Cardiac muscle cell (in vitro differentiated cells and primary cell): ENCODE measurements around the gene PLA2G12B. TPM values are rescaled to one million over a fixed set of nuclear protein-coding genes. Genes with fewer than 3 reads are reported as not detected.

Experiments
- DNase-seq, 2 donors: peaks; one replicate each; pipeline versions ENCODE4 v3.0.0 to v3.0.0-alpha.2; 2010 to 2017; ENCODE audit warnings: low read depth in 1 of 2, low spot score in 1 of 2
- H3K27ac ChIP-seq: fragments of 200-600 bp; sonication (generic); 2 replicates; pipeline ENCODE4 v1.5.1; 2016
- H3K27me3 ChIP-seq: fragments of 200-600 bp; sonication (generic); 2 replicates; pipeline ENCODE4 v1.6.0; 2016; ENCODE audit warnings: control low read depth
- H3K36me3 ChIP-seq: fragments of 200-600 bp; sonication (generic); 2 replicates; pipeline ENCODE4 v1.5.1; 2016; ENCODE audit warnings: control low read depth
- H3K4me1 ChIP-seq: fragments of 200-600 bp; sonication (generic); 2 replicates; pipeline ENCODE4 v1.8.1; 2017; ENCODE audit warnings: low read depth, mild to moderate bottlenecking, mixed run types
- H3K4me3 ChIP-seq: fragments of 200-600 bp; sonication (generic); 2 replicates; pipeline ENCODE4 v1.5.1; 2016; ENCODE audit warnings: mild to moderate bottlenecking
- H3K9me3 ChIP-seq: fragments of 200-600 bp; sonication (generic); 2 replicates; pipeline ENCODE4 v1.5.1; 2017; ENCODE audit warnings: low read depth, mild to moderate bottlenecking, control low read depth
- CTCF ChIP-seq: IDR thresholded peaks from 2 replicates; pipeline ENCODE4 v1.5.1; 2012; ENCODE audit warnings: low read depth, mild to moderate bottlenecking, low read length
- polyA plus RNA-seq: library from polyadenylated mRNA; unstranded; fragments of >200 nt; fragmentation: Nextera tagmentation; extraction: Ambion mirVana; gene quantifications from 2 replicates; pipeline ENCODE4 v1.2.1, GENCODE V29; 2016
- total RNA-seq: library from RNA; depleted of rRNA; stranded (reverse); fragments of >200 nt; gene quantifications from 2 replicates; pipeline ENCODE4 v1.2.3, GENCODE V29; 2016

PLA2G12B gene
- total and polyA plus RNA-seq, 2 experiments from 2014 or later, result not detected

- H3K36me3 ChIP-seq, result no peaks in the 10 kb centered on the region
- no peak for TF ChIP-seq CTCF
Observed at GRCh38 chr10:72893136-72893798, 61.3 kb downstream of the PLA2G12B start, which contains the start of gene OIT3. Gene OIT3, plus strand, starts transcription at chr10:72893739. Its CDS starts 60 bp downstream, at chr10:72893799.

GRCh38 chr10:72890086-72890485, 64.5 kb downstream of the PLA2G12B start:
- Histone ChIP-seq H3K27me3 (no peaks in the 10 kb centered on the region), H3K4me1 (peaks cover 14% of the 10 kb centered on the region), H3K9me3 (no peaks in the 10 kb centered on the region), H3K4me3 (no peak overlapping the region), H3K36me3 (no peaks in the 10 kb centered on the region), H3K27ac (no peak overlapping the region)
- TF ChIP-seq CTCF, result no peak
- no peak for DNase-seq

More at GRCh38 chr10:72893136-72893798, 61.3 kb downstream of the PLA2G12B start, which contains the start of gene OIT3:
- H3K4me1 ChIP-seq, result peaks cover 10% of the 10 kb centered on the region
- DNase-seq, result peak in 1 of 2 donors; percentile 52
- H3K27ac ChIP-seq, result peak within 1 kb of the TSS; percentile 45
- H3K4me3 ChIP-seq, result no peak within 1 kb of the TSS
- no peaks in the 10 kb centered on the region for H3K9me3 ChIP-seq
- H3K27me3 ChIP-seq, result no peaks in the 10 kb centered on the region

GRCh38 chr10:72889391-72889831, 65.2 kb downstream of the PLA2G12B start:
- Histone ChIP-seq H3K4me3 (no peak overlapping the region), H3K27ac (no peak overlapping the region), H3K27me3 (no peaks in the 10 kb centered on the region), H3K36me3 (no peaks in the 10 kb centered on the region), H3K9me3 (no peaks in the 10 kb centered on the region), H3K4me1 (peaks cover 14% of the 10 kb centered on the region)
- no peak for TF ChIP-seq CTCF
- DNase-seq, result peak in 1 of 2 donors; percentile 29

- Histone ChIP-seq H3K4me1 (peaks cover 9% of the 10 kb centered on the region), H3K27ac (peak overlapping the region; percentile 69)
- TF ChIP-seq CTCF, result no peak
Observed at GRCh38 chr10:72888151-72888638, 66.4 kb downstream of the PLA2G12B start.

GRCh38 chr10:72887043-72887442, 67.6 kb downstream of the PLA2G12B start:
- Histone ChIP-seq H3K9me3 (no peaks in the 10 kb centered on the region), H3K27me3 (no peaks in the 10 kb centered on the region), H3K4me1 (peaks cover 4% of the 10 kb centered on the region), H3K36me3 (no peaks in the 10 kb centered on the region), H3K4me3 (no peak overlapping the region), H3K27ac (no peak overlapping the region)
- DNase-seq, result peak in 1 of 2 donors; percentile 18
- no peak for TF ChIP-seq CTCF

More at GRCh38 chr10:72888151-72888638, 66.4 kb downstream of the PLA2G12B start:
- Histone ChIP-seq H3K9me3 (no peaks in the 10 kb centered on the region), H3K27me3 (no peaks in the 10 kb centered on the region), H3K4me3 (no peak overlapping the region), H3K36me3 (no peaks in the 10 kb centered on the region)
- DNase-seq, result no peak
